Measurements from ENCODE around the gene ALLC.

Gene ALLC

GRCh38 chr2:3669656-3670055 lies 11.7 kb downstream of the ALLC start:
- Histone ChIP-seq H3K27me3 (ENCODE audit: control insufficient read depth, insufficient read depth, low read length) (no peaks in the 10 kb centered on the region), H3K36me3 (ENCODE audit: control insufficient read depth, insufficient read depth, low read length) (no peaks in the 10 kb centered on the region), H3K27ac (ENCODE audit: low read depth, low read length) (no peak overlapping the region), H3K9ac (ENCODE audit: low read length) (no peak overlapping the region), H3K4me3 (ENCODE audit: low read length) (no peak overlapping the region), H3K4me1 (ENCODE audit: control insufficient read depth, insufficient read depth, low read length) (no peaks in the 10 kb centered on the region)

- no peak overlapping the region for H3K4me3 ChIP-seq (ENCODE audit: low read length)
- no peak overlapping the region for H3K27ac ChIP-seq (ENCODE audit: low read depth, low read length)
- no peaks in the 10 kb centered on the region for H3K27me3 ChIP-seq (ENCODE audit: control insufficient read depth, insufficient read depth, low read length)
- no peak overlapping the region for H3K9ac ChIP-seq (ENCODE audit: low read length)
- no peaks in the 10 kb centered on the region for H3K4me1 ChIP-seq (ENCODE audit: control insufficient read depth, insufficient read depth, low read length)
- no peaks in the 10 kb centered on the region for H3K36me3 ChIP-seq (ENCODE audit: control insufficient read depth, insufficient read depth, low read length)
These were observed 12.4 kb downstream of the ALLC start for GRCh38 chr2:3670376-3670775.

- no peaks in the 10 kb centered on the region for H3K36me3 ChIP-seq (ENCODE audit: control insufficient read depth, insufficient read depth, low read length)
- H3K4me1 ChIP-seq (ENCODE audit: control insufficient read depth, insufficient read depth, low read length), result no peaks in the 10 kb centered on the region
- H3K9ac ChIP-seq (ENCODE audit: low read length), result no peak overlapping the region
- no peaks in the 10 kb centered on the region for H3K27me3 ChIP-seq (ENCODE audit: control insufficient read depth, insufficient read depth, low read length)
- no peak overlapping the region for H3K4me3 ChIP-seq (ENCODE audit: low read length)
- H3K27ac ChIP-seq (ENCODE audit: low read depth, low read length), result no peak overlapping the region
These were observed 12.9 kb downstream of the ALLC start for GRCh38 chr2:3670941-3671340.

- Histone ChIP-seq H3K4me1 (ENCODE audit: control insufficient read depth, insufficient read depth, low read length) (no peaks in the 10 kb centered on the region), H3K27me3 (ENCODE audit: control insufficient read depth, insufficient read depth, low read length) (no peaks in the 10 kb centered on the region), H3K27ac (ENCODE audit: low read depth, low read length) (no peak overlapping the region), H3K4me3 (ENCODE audit: low read length) (no peak overlapping the region), H3K36me3 (ENCODE audit: control insufficient read depth, insufficient read depth, low read length) (no peaks in the 10 kb centered on the region), H3K9ac (ENCODE audit: low read length) (no peak overlapping the region)
These were observed 15.1 kb downstream of the ALLC start for GRCh38 chr2:3672861-3673678.

- Histone ChIP-seq H3K4me3 (ENCODE audit: low read length) (no peak overlapping the region), H3K27me3 (ENCODE audit: control insufficient read depth, insufficient read depth, low read length) (no peaks in the 10 kb centered on the region), H3K36me3 (ENCODE audit: control insufficient read depth, insufficient read depth, low read length) (no peaks in the 10 kb centered on the region), H3K27ac (ENCODE audit: low read depth, low read length) (no peak overlapping the region), H3K9ac (ENCODE audit: low read length) (no peak overlapping the region), H3K4me1 (ENCODE audit: control insufficient read depth, insufficient read depth, low read length) (no peaks in the 10 kb centered on the region)
These were observed 16.3 kb downstream of the ALLC start for GRCh38 chr2:3674066-3674845.

- Histone ChIP-seq H3K9ac (ENCODE audit: low read length) (no peak overlapping the region), H3K4me1 (ENCODE audit: control insufficient read depth, insufficient read depth, low read length) (no peaks in the 10 kb centered on the region), H3K36me3 (ENCODE audit: control insufficient read depth, insufficient read depth, low read length) (no peaks in the 10 kb centered on the region), H3K27me3 (ENCODE audit: control insufficient read depth, insufficient read depth, low read length) (no peaks in the 10 kb centered on the region), H3K4me3 (ENCODE audit: low read length) (no peak overlapping the region), H3K27ac (ENCODE audit: low read depth, low read length) (no peak overlapping the region)
These were observed 17.7 kb downstream of the ALLC start for GRCh38 chr2:3675687-3676086.

- H3K36me3 ChIP-seq (ENCODE audit: control insufficient read depth, insufficient read depth, low read length), result no peaks in the 10 kb centered on the region
These were observed 19.4 kb downstream of the ALLC start for GRCh38 chr2:3677436-3677835.

GRCh38 chr2:3678212-3678611 lies 20.2 kb downstream of the ALLC start:
- Histone ChIP-seq H3K9ac (ENCODE audit: low read length) (no peak overlapping the region), H3K4me1 (ENCODE audit: control insufficient read depth, insufficient read depth, low read length) (no peaks in the 10 kb centered on the region), H3K36me3 (ENCODE audit: control insufficient read depth, insufficient read depth, low read length) (no peaks in the 10 kb centered on the region), H3K27ac (ENCODE audit: low read depth, low read length) (no peak overlapping the region), H3K27me3 (ENCODE audit: control insufficient read depth, insufficient read depth, low read length) (no peaks in the 10 kb centered on the region), H3K4me3 (ENCODE audit: low read length) (no peak overlapping the region)

More at GRCh38 chr2:3677436-3677835, 19.4 kb downstream of the ALLC start:
- no peak overlapping the region for H3K4me3 ChIP-seq (ENCODE audit: low read length)
- H3K27me3 ChIP-seq (ENCODE audit: control insufficient read depth, insufficient read depth, low read length), result no peaks in the 10 kb centered on the region
- no peaks in the 10 kb centered on the region for H3K4me1 ChIP-seq (ENCODE audit: control insufficient read depth, insufficient read depth, low read length)
- H3K27ac ChIP-seq (ENCODE audit: low read depth, low read length), result no peak overlapping the region
- no peak overlapping the region for H3K9ac ChIP-seq (ENCODE audit: low read length)

- Histone ChIP-seq H3K27me3 (ENCODE audit: control insufficient read depth, insufficient read depth, low read length) (no peaks in the 10 kb centered on the region), H3K4me1 (ENCODE audit: control insufficient read depth, insufficient read depth, low read length) (no peaks in the 10 kb centered on the region), H3K27ac (ENCODE audit: low read depth, low read length) (no peak overlapping the region), H3K9ac (ENCODE audit: low read length) (no peak overlapping the region), H3K4me3 (ENCODE audit: low read length) (no peak overlapping the region), H3K36me3 (ENCODE audit: control insufficient read depth, insufficient read depth, low read length) (no peaks in the 10 kb centered on the region)
These were observed 21.2 kb downstream of the ALLC start for GRCh38 chr2:3679180-3679579.

GRCh38 chr2:3679616-3680393 lies 21.8 kb downstream of the ALLC start:
- H3K27ac ChIP-seq (ENCODE audit: low read depth, low read length), result no peak overlapping the region
- H3K4me1 ChIP-seq (ENCODE audit: control insufficient read depth, insufficient read depth, low read length), result no peaks in the 10 kb centered on the region
- H3K4me3 ChIP-seq (ENCODE audit: low read length), result no peak overlapping the region
- H3K36me3 ChIP-seq (ENCODE audit: control insufficient read depth, insufficient read depth, low read length), result no peaks in the 10 kb centered on the region
- H3K9ac ChIP-seq (ENCODE audit: low read length), result no peak overlapping the region
- H3K27me3 ChIP-seq (ENCODE audit: control insufficient read depth, insufficient read depth, low read length), result no peaks in the 10 kb centered on the region

- Histone ChIP-seq H3K27me3 (ENCODE audit: control insufficient read depth, insufficient read depth, low read length) (no peaks in the 10 kb centered on the region), H3K4me3 (ENCODE audit: low read length) (no peak overlapping the region), H3K4me1 (ENCODE audit: control insufficient read depth, insufficient read depth, low read length) (no peaks in the 10 kb centered on the region), H3K36me3 (ENCODE audit: control insufficient read depth, insufficient read depth, low read length) (no peaks in the 10 kb centered on the region), H3K27ac (ENCODE audit: low read depth, low read length) (no peak overlapping the region), H3K9ac (ENCODE audit: low read length) (no peak overlapping the region)
These were observed 22.7 kb downstream of the ALLC start for GRCh38 chr2:3680548-3681345.

GRCh38 chr2:3681625-3682024 lies 23.6 kb downstream of the ALLC start:
- Histone ChIP-seq H3K27me3 (ENCODE audit: control insufficient read depth, insufficient read depth, low read length) (no peaks in the 10 kb centered on the region), H3K4me1 (ENCODE audit: control insufficient read depth, insufficient read depth, low read length) (no peaks in the 10 kb centered on the region), H3K27ac (ENCODE audit: low read depth, low read length) (no peak overlapping the region), H3K9ac (ENCODE audit: low read length) (no peak overlapping the region), H3K36me3 (ENCODE audit: control insufficient read depth, insufficient read depth, low read length) (no peaks in the 10 kb centered on the region), H3K4me3 (ENCODE audit: low read length) (no peak overlapping the region)
